ENCODE measurements around the gene CLIP4. TPM values are rescaled to one million over a fixed set of nuclear protein-coding genes. Genes with fewer than 3 reads are reported as not detected.

The CLIP4 gene
- total RNA-seq, 1 experiment from 2014 or later: 25.1 TPM

DNA sequence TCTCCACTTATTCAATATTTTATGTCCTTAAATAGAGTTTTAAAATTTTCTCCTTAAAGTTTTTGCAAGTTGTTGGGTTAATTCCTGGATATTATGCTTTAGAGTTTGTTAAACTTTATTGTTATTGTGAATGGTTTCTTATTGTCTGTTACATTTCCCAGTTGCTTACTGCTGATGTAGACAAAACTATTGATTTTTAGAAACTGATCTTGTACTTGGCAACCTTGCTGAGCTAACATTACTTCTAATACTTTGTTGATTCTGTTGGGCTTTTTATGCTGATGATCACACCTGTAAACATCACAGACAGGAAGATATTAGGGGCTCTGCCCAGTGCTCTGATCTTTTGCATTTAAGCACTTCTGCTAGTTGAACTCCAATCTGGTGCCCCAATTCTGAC lies 2.8 kb upstream of the CLIP4 start:
- H2AFZ ChIP-seq (ENCODE audit: low read length): no peak overlapping the region
- ChIA-PET POLR2A (ENCODE audit: unreplicated experiment) (no interaction called here), CTCF (no interaction called here)
- H3K9me3 ChIP-seq (ENCODE audit: low read length): no peaks in the 10 kb centered on the region
- TF ChIP-seq EZH2phosphoT487 (IDR thresholded peaks at IDR 0.05; ENCODE audit: borderline replicate concordance, low read length) (no peak), EZH2 (IDR thresholded peaks at IDR 0.05; ENCODE audit: low read length, unreplicated experiment) (no peak)
- TF ChIP-seq, protein P1, sequence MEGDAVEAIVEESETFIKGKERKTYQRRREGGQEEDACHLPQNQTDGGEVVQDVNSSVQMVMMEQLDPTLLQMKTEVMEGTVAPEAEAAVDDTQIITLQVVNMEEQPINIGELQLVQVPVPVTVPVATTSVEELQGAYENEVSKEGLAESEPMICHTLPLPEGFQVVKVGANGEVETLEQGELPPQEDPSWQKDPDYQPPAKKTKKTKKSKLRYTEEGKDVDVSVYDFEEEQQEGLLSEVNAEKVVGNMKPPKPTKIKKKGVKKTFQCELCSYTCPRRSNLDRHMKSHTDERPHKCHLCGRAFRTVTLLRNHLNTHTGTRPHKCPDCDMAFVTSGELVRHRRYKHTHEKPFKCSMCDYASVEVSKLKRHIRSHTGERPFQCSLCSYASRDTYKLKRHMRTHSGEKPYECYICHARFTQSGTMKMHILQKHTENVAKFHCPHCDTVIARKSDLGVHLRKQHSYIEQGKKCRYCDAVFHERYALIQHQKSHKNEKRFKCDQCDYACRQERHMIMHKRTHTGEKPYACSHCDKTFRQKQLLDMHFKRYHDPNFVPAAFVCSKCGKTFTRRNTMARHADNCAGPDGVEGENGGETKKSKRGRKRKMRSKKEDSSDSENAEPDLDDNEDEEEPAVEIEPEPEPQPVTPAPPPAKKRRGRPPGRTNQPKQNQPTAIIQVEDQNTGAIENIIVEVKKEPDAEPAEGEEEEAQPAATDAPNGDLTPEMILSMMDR (conservative IDR thresholded peaks at IDR 0.05; ENCODE audit: low read depth, low read length): no peak
- no peaks in the 10 kb centered on the region for H3K36me3 ChIP-seq (ENCODE audit: low read depth, low read length)
- H3K4me3 ChIP-seq (ENCODE audit: low read length): no peak overlapping the region
- DNase-seq (no peak), ATAC-seq (no peak)
- no peaks in the 10 kb centered on the region for H3K9me2 ChIP-seq (replicated peaks; ENCODE audit: low read length)
- peaks cover 17% of the 10 kb centered on the region for H3K79me2 ChIP-seq (ENCODE audit: low read length)
- peaks cover 58% of the 10 kb centered on the region for H3K4me1 ChIP-seq (ENCODE audit: insufficient read depth, low read length)
- H4K20me1 ChIP-seq (ENCODE audit: low read length): no peaks in the 10 kb centered on the region
- no peak overlapping the region for H3K9ac ChIP-seq (ENCODE audit: low read length)
- H3K27me3 ChIP-seq (ENCODE audit: low read length): no peaks in the 10 kb centered on the region
- BruUV-seq (replicated peaks): no TSS peak
- intact Hi-C loops (cut with micrococcal nuclease): loop anchor here (5.0 kb wide), 2 partner anchors 60 to 150 kb away; no protein-coding TSS in a partner anchor
- no peaks in the 10 kb centered on the region for H3F3A ChIP-seq (ENCODE audit: low read length, unreplicated experiment)
- no peak overlapping the region for H3K4me2 ChIP-seq (ENCODE audit: low read length)
- H3K27ac ChIP-seq (ENCODE audit: low read length): no peak overlapping the region

DNA sequence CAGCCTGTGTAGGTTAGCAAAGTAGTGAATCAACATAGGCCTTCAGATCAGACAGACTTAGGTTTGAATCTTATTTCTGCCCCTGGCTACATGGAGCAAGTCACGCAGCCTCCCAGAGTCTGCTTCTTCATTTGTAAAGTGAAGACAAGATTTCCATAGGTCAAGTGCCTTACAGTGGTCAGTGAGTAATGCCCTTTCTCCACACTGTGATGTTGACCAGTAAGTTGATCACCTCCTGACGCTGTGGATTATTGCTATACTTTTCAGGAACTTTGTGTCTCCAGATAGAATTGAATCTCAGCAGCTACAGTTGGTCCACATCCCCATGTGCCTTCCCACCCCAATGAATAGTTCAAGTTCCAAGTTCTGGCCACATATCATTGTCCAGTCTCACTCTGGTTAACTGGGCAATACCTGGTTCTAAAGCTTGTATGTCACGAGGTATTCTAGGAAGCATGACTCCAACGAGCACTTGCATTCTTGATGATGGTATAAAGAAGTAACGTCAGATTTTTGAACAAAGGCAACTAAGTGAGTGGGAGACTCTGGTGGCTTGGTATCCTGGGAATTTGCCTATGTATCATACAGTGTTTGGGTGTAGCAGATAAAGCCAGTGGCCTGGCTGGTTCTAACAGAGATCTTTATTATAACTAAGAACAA lies 2.1 kb upstream of the CLIP4 start:
- Histone ChIP-seq H3K4me3 (ENCODE audit: low read length) (no peak overlapping the region), H3K27ac (ENCODE audit: low read length) (peak overlapping the region; percentile 42), H3K9me2 (replicated peaks; ENCODE audit: low read length) (no peaks in the 10 kb centered on the region), H3K79me2 (ENCODE audit: low read length) (peaks cover 18% of the 10 kb centered on the region), H3K36me3 (ENCODE audit: low read depth, low read length) (no peaks in the 10 kb centered on the region), H4K20me1 (ENCODE audit: low read length) (no peaks in the 10 kb centered on the region), H3K27me3 (ENCODE audit: low read length) (no peaks in the 10 kb centered on the region), H3F3A (ENCODE audit: low read length, unreplicated experiment) (no peaks in the 10 kb centered on the region), H3K4me1 (ENCODE audit: insufficient read depth, low read length) (peaks cover 59% of the 10 kb centered on the region), H3K9me3 (ENCODE audit: low read length) (no peaks in the 10 kb centered on the region), H3K9ac (ENCODE audit: low read length) (no peak overlapping the region), H2AFZ (ENCODE audit: low read length) (no peak overlapping the region), H3K4me2 (ENCODE audit: low read length) (peak overlapping the region; percentile 60; the same call in 1 of the 2 replicates)
- ATAC-seq: no peak
- POLR2A ChIA-PET (ENCODE audit: unreplicated experiment): no interaction called here
- CTCF ChIA-PET: no interaction called here
- no peak for TF ChIP-seq EZH2phosphoT487 (IDR thresholded peaks at IDR 0.05; ENCODE audit: borderline replicate concordance, low read length)
- TF ChIP-seq, protein P1 (conservative IDR thresholded peaks at IDR 0.05; ENCODE audit: low read depth, low read length): no peak
- no peak for TF ChIP-seq EZH2 (IDR thresholded peaks at IDR 0.05; ENCODE audit: low read length, unreplicated experiment)
- BruUV-seq (replicated peaks): no TSS peak
- no peak for DNase-seq
- intact Hi-C loops (cut with micrococcal nuclease): loop anchor here (5.0 kb wide), 2 partner anchors 61 to 151 kb away; no protein-coding TSS in a partner anchor

DNA sequence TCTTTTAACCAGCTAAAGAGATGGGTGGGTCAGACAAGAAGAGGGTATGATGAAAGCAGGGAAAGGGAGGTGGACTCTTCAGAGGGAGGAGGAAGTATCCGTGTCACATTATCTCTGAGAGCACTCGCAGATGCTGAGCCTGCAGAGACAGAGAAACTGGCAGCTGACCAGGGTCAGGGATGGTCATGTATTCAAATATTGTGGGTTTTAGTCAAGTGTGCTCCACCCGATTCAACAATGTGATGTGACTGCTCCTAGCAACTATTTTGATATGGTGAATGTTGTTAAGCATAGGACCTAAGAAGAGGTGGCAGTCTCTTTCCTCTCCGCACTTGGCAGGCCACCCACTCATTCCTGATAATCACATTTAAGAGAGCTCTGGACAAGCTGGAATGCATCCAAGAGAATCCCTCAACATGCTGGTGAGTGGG lies 1.3 kb upstream of the CLIP4 start:
- no peaks in the 10 kb centered on the region for H4K20me1 ChIP-seq (ENCODE audit: low read length)
- peak overlapping the region; percentile 63 for H3K27ac ChIP-seq (ENCODE audit: low read length)
- ATAC-seq: peak; percentile 37
- ChIA-PET POLR2A (ENCODE audit: unreplicated experiment) (no interaction called here), CTCF (no interaction called here)
- no TSS peak for BruUV-seq (replicated peaks)
- H3K4me2 ChIP-seq (ENCODE audit: low read length): peak overlapping the region; percentile 60
- H3K4me1 ChIP-seq (ENCODE audit: insufficient read depth, low read length): peaks cover 58% of the 10 kb centered on the region
- H3K9ac ChIP-seq (ENCODE audit: low read length): no peak overlapping the region
- intact Hi-C loops (cut with micrococcal nuclease): loop anchor here (5.0 kb wide), 2 partner anchors 62 to 152 kb away; no protein-coding TSS in a partner anchor
- peak; percentile 94 for DNase-seq
- no peaks in the 10 kb centered on the region for H3K9me3 ChIP-seq (ENCODE audit: low read length)
- peak overlapping the region; percentile 58; the same call in 1 of the 2 replicates for H3K4me3 ChIP-seq (ENCODE audit: low read length)
- no peaks in the 10 kb centered on the region for H3K9me2 ChIP-seq (replicated peaks; ENCODE audit: low read length)
- no peaks in the 10 kb centered on the region for H3K36me3 ChIP-seq (ENCODE audit: low read depth, low read length)
- peaks cover 24% of the 10 kb centered on the region for H3K79me2 ChIP-seq (ENCODE audit: low read length)
- no peak overlapping the region for H2AFZ ChIP-seq (ENCODE audit: low read length)
- H3K27me3 ChIP-seq (ENCODE audit: low read length): no peaks in the 10 kb centered on the region
- TF ChIP-seq, protein P1 (conservative IDR thresholded peaks at IDR 0.05; ENCODE audit: low read depth, low read length): no peak
- TF ChIP-seq EZH2 (IDR thresholded peaks at IDR 0.05; ENCODE audit: low read length, unreplicated experiment): no peak
- TF ChIP-seq EZH2phosphoT487 (IDR thresholded peaks at IDR 0.05; ENCODE audit: borderline replicate concordance, low read length): no peak
- no peaks in the 10 kb centered on the region for H3F3A ChIP-seq (ENCODE audit: low read length, unreplicated experiment)
